ENCODE results near the gene ABCC4. TPM values are rescaled to one million over a fixed set of nuclear protein-coding genes. Genes with fewer than 3 reads are reported as not detected.

ABCC4 gene
- polyA plus RNA-seq, 1 experiment = 140 TPM

DNA sequence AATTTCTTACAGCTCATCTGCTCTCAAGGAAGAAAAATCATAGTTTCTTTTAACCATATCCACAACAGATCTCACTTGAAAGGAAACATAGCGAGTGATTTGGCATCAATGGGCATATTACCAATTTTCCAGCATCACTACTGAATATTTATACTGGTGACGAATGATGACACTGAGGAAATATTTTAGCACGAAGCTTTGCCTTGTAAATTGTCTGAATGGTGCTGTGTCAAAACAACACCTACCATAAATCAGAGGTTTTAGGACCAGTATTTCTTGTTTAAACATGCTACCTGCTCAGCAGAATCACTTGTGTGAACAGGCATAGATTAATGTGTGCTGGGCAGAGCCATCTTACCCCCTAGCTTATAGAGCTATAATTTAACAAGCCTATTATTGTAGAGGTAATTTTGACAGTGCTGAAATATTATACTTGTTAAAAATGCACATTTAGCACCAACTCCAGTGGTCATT is 146.8 kb downstream of the ABCC4 start:
- Histone ChIP-seq H3K9me3 (ENCODE audit: control insufficient read depth, insufficient read depth, low read length) (no peaks in the 10 kb centered on the region), H3K27ac (ENCODE audit: low read depth, low read length) (no peak overlapping the region), H3K27me3 (ENCODE audit: control insufficient read depth, insufficient read depth, low read length) (no peaks in the 10 kb centered on the region), H3K4me3 (ENCODE audit: low read depth, low read length) (no peak overlapping the region)
- DNase-seq (ENCODE audit: low read depth, low spot score) = no peak
- POLR2A ChIA-PET = no interaction called here
- TF ChIP-seq CTCF (IDR thresholded peaks at IDR 0.05; ENCODE audit: low read depth, low read length) = no peak
- CTCF ChIA-PET = interaction anchor here (1.2 to 2.1 kb wide), 4 partner anchors 10 to 324 kb away, joined by 3 to 8 read pairs (median 6); no protein-coding TSS in a partner anchor

DNA sequence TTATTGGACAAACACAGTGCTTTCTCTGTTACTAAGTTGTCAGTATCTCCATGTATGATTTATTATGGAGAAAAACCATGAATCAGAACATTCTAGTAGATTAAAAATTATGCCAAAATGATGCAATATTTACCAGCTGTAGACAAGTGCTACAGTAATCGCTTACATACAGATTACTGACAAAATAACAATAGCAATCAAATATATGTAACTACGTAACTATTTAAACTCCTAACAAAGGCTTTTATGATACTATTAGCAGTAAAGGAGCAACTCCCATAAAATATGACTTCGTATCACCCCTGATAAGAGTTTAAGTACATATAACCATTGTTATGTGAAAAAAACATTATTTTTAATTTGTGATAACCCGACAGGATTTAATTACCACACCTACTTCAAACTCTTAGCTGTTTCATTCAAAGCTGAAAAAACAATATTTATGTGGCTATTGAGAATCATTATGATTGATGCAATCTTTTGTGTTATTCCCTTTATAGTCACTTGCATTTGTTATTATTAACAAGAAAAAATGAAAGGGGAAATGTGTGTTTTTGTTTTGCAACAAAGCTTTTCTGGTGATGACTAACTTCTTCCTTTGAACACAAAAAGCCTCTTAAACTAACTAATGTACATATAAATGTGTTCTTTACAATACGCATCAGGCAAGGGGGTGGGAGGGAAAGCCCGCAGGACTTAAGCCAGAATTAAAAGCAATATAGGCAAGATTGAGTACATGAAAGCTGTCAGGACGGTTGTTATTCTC is 147.4 kb downstream of the ABCC4 start:
- Histone ChIP-seq H3K4me3 (ENCODE audit: low read depth, low read length) (no peak overlapping the region), H3K9me3 (ENCODE audit: control insufficient read depth, insufficient read depth, low read length) (no peaks in the 10 kb centered on the region), H3K27ac (ENCODE audit: low read depth, low read length) (no peak overlapping the region), H3K27me3 (ENCODE audit: control insufficient read depth, insufficient read depth, low read length) (no peaks in the 10 kb centered on the region)
- ChIA-PET POLR2A (no interaction called here), CTCF (interaction anchor here (1.5 to 2.1 kb wide), 2 partner anchors 36 to 251 kb away, joined by 6 read pairs; no protein-coding TSS in a partner anchor)
- no peak for DNase-seq (ENCODE audit: low read depth, low spot score)
- TF ChIP-seq CTCF (IDR thresholded peaks at IDR 0.05; ENCODE audit: low read depth, low read length) = no peak

DNA sequence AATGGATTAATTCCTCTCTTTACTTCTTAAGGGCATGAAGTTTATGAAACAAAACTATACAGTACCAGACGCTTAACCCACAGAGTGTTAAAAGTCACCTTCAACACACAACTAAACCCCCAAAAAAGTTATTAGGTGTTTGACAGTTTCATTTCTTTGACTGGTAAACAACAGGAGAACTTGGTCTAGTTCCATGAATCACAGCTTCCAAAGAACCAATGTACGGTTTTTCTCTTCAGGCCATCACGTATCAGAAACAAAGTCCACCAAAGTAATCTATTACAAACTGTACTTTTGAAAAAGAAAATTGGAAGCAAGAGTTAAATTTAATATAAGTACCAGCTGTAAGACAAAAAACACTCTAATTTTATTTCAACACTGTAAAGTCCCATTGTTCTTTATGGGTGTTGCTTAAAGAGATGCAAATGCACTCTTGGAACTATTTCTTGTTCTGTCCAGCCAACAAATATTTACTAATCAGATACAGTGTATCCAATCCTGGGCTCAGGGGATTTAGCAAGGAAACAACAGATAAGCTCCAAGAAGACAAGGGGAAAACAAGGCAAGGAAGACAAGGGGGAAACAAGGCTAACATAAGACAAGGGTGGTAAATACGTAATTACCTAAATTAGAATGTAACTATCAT is 149.2 kb downstream of the ABCC4 start:
- ChIA-PET CTCF (interaction anchor here (1.1 kb wide), 1 partner anchor 37 kb away, joined by 8 read pairs; no protein-coding TSS in a partner anchor), POLR2A (no interaction called here)
- DNase-seq (ENCODE audit: low read depth, low spot score) = no peak
- no peak for TF ChIP-seq CTCF (IDR thresholded peaks at IDR 0.05; ENCODE audit: low read depth, low read length)
- no peak overlapping the region for H3K27ac ChIP-seq (ENCODE audit: low read depth, low read length)
- H3K4me3 ChIP-seq (ENCODE audit: low read depth, low read length) = no peak overlapping the region
- no peaks in the 10 kb centered on the region for H3K27me3 ChIP-seq (ENCODE audit: control insufficient read depth, insufficient read depth, low read length)
- H3K9me3 ChIP-seq (ENCODE audit: control insufficient read depth, insufficient read depth, low read length) = no peaks in the 10 kb centered on the region

- no peak for TF ChIP-seq CTCF (IDR thresholded peaks at IDR 0.05; ENCODE audit: low read depth, low read length)
- Histone ChIP-seq H3K9me3 (ENCODE audit: control insufficient read depth, insufficient read depth, low read length) (no peaks in the 10 kb centered on the region), H3K27me3 (ENCODE audit: control insufficient read depth, insufficient read depth, low read length) (no peaks in the 10 kb centered on the region), H3K27ac (ENCODE audit: low read depth, low read length) (no peak overlapping the region), H3K4me3 (ENCODE audit: low read depth, low read length) (no peak overlapping the region)
- CTCF ChIA-PET = interaction anchor here (0.6 to 3.0 kb wide), 4 partner anchors 38 to 254 kb away, joined by 3 to 13 read pairs (median 4); no protein-coding TSS in a partner anchor
- POLR2A ChIA-PET = no interaction called here
- DNase-seq (ENCODE audit: low read depth, low spot score) = no peak
Observed at GRCh38 chr13:95150555-95150954, 150.7 kb downstream of the ABCC4 start.

DNA sequence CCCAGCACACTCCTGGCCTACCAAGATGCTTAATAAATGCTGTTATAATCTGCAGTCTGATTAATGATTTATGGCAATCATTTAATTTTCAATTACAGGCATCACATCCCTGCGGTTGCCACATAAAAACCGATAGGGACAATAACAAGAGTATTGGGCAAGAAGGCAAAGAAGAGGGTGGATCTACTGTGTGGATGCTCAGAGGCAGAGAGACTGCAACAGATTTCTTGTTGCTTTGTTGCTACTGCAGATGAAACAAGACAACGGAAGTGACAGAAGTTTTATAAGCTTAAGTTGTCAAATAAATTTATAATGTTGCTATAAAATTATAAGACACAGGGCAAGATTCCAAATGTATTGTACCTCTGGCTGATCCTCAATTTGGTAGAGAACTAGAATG is 154.8 kb downstream of the ABCC4 start:
- Histone ChIP-seq H3K27ac (ENCODE audit: low read depth, low read length) (no peak overlapping the region), H3K27me3 (ENCODE audit: control insufficient read depth, insufficient read depth, low read length) (no peaks in the 10 kb centered on the region), H3K9me3 (ENCODE audit: control insufficient read depth, insufficient read depth, low read length) (no peaks in the 10 kb centered on the region), H3K4me3 (ENCODE audit: low read depth, low read length) (no peak overlapping the region)
- no peak for TF ChIP-seq CTCF (IDR thresholded peaks at IDR 0.05; ENCODE audit: low read depth, low read length)
- ChIA-PET CTCF (interaction anchor here (0.6 to 0.9 kb wide), 3 partner anchors 9 to 315 kb away, joined by 3 to 5 read pairs (median 3); no protein-coding TSS in a partner anchor), POLR2A (no interaction called here)
- DNase-seq (ENCODE audit: low read depth, low spot score) = no peak

Data from AG04450 (cell line).